PC-3 (cell line): ENCODE results near the gene EIF2AK2. TPM values are rescaled to one million over a fixed set of nuclear protein-coding genes. Genes with fewer than 3 reads are reported as not detected.

Experiments used
- ATAC-seq: fragments of 200-7000 bp; cut with Tn5 transposase; 2 replicates; pipeline ENCODE4 v1.9.1; 2020; ENCODE audit warnings: mild to moderate bottlenecking, moderate library complexity
- BruUV-seq: library from RNA; stranded (reverse); fragments of 400-500 nt; replicated peaks from 2 replicates; lab custom pipeline; 2021; lab: Mats Ljungman, UMichigan
- CTCF ChIA-PET: fragments of 300-600 bp; sonication (Branson Sonifier 250); formaldehyde crosslinking; loops from one replicate; lab custom pipeline; 2022; ENCODE audit warnings: antibody characterized with exemption; lab: Charles Lee
- POLR2A ChIA-PET: fragments of 300-600 bp; sonication (Branson Sonifier 250); formaldehyde crosslinking; loops from one replicate; lab custom pipeline; 2022; ENCODE audit warnings: antibody characterized with exemption; ENCODE audit not compliant: unreplicated experiment; lab: Charles Lee
- DNase-seq: peaks from one replicate; pipeline ENCODE4 v3.0.0-alpha.2; 2015
- H2AFZ ChIP-seq: fragments of 300-600 bp; sonication (generic); 2 replicates; pipeline ENCODE4 v1.6.0; 2016; ENCODE audit warnings: antibody characterized with exemption, low read length
- H3F3A ChIP-seq: fragments of 300-600 bp; sonication (generic); one replicate; pipeline ENCODE4 v1.6.0; 2017; ENCODE audit warnings: antibody characterized with exemption, low read length, control low read depth, mild to moderate bottlenecking; ENCODE audit not compliant: unreplicated experiment
- H3K27ac ChIP-seq: fragments of 300-600 bp; sonication (generic); 2 replicates; pipeline ENCODE4 v1.5.1; 2016; ENCODE audit warnings: mild to moderate bottlenecking, low read length
- H3K27me3 ChIP-seq: fragments of 300-600 bp; sonication (generic); 2 replicates; pipeline ENCODE4 v1.6.1; 2016; ENCODE audit warnings: low read length, mixed read lengths
- H3K36me3 ChIP-seq: fragments of 300-600 bp; sonication (generic); 2 replicates; pipeline ENCODE4 v1.6.1; 2016; ENCODE audit warnings: low read depth, mixed run types, low read length, mixed read lengths
- H3K4me1 ChIP-seq: fragments of 300-600 bp; sonication (generic); 2 replicates; pipeline ENCODE4 v1.5.1; 2016; ENCODE audit warnings: low read length; ENCODE audit not compliant: insufficient read depth
- H3K4me2 ChIP-seq: fragments of 300-600 bp; sonication (generic); 2 replicates; pipeline ENCODE4 v1.6.0; 2016; ENCODE audit warnings: low read length
- H3K4me3 ChIP-seq: fragments of 300-600 bp; sonication (generic); 2 replicates; pipeline ENCODE4 v1.5.1; 2016; ENCODE audit warnings: mild to moderate bottlenecking, low read length, mixed read lengths
- H3K79me2 ChIP-seq: fragments of 300-600 bp; sonication (generic); 2 replicates; pipeline ENCODE4 v1.6.1; 2017; ENCODE audit warnings: low read length, mixed read lengths
- H3K9ac ChIP-seq: fragments of 300-600 bp; sonication (generic); 2 replicates; pipeline ENCODE4 v1.6.0; 2016; ENCODE audit warnings: mild to moderate bottlenecking, low read length
- H3K9me2 ChIP-seq: fragments of 300-600 bp; sonication (generic); replicated peaks from 2 replicates; pipeline ENCODE4 v1.6.1; 2016; ENCODE audit warnings: mixed run types, low read length, mixed read lengths
- H3K9me3 ChIP-seq: fragments of 300-600 bp; sonication (generic); 2 replicates; pipeline ENCODE4 v1.6.1; 2016; ENCODE audit warnings: low read length, mixed read lengths
- H4K20me1 ChIP-seq: fragments of 300-600 bp; sonication (generic); 2 replicates; pipeline ENCODE4 v1.6.1; 2016; ENCODE audit warnings: low read length, mixed read lengths
- CTCF ChIP-seq: fragments of 300-600 bp; sonication (generic); conservative IDR thresholded peaks from 2 replicates; pipeline ENCODE4 v1.5.1; 2017; ENCODE audit warnings: antibody characterized with exemption, low read depth, mild to moderate bottlenecking, low read length
- EZH2 ChIP-seq: fragments of 300-600 bp; sonication (generic); IDR thresholded peaks from one replicate; pipeline ENCODE4 v1.6.1; 2017; ENCODE audit warnings: antibody characterized with exemption, mild to moderate bottlenecking, low read length; ENCODE audit not compliant: unreplicated experiment
- EZH2phosphoT487 ChIP-seq: fragments of 300-600 bp; sonication (generic); IDR thresholded peaks from 2 replicates; pipeline ENCODE4 v1.6.1; 2018; ENCODE audit warnings: mild to moderate bottlenecking, antibody characterized with exemption, low read length, borderline replicate concordance
- intact Hi-C: fragments of 100-400 bp; cut with micrococcal nuclease; formaldehyde crosslinking; loops from 2 replicates; pipeline ENCODE4 v1.9.0; 2023
- total RNA-seq: library from RNA; depleted of rRNA; stranded (reverse); fragments of >200 nt; gene quantifications from 2 replicates; pipeline ENCODE4 v1.2.3, GENCODE V29; 2014

Gene EIF2AK2
- total RNA-seq, 1 experiment from 2014 or later = 29.3 TPM

- Histone ChIP-seq H4K20me1 (no peaks in the 10 kb centered on the region), H3K9me3 (no peaks in the 10 kb centered on the region), H2AFZ (no peak overlapping the region), H3K9me2 (no peaks in the 10 kb centered on the region), H3K36me3 (peaks cover 69% of the 10 kb centered on the region), H3K4me1 (no peaks in the 10 kb centered on the region), H3K27ac (no peak overlapping the region), H3K4me3 (no peak overlapping the region), H3K4me2 (no peak overlapping the region), H3K27me3 (no peaks in the 10 kb centered on the region), H3K79me2 (no peaks in the 10 kb centered on the region), H3F3A (no peaks in the 10 kb centered on the region), H3K9ac (no peak overlapping the region)
- TF ChIP-seq CTCF (no peak), EZH2 (no peak), EZH2phosphoT487 (no peak)
- CTCF ChIA-PET = no interaction called here
- DNase-seq = no peak
- no peak for ATAC-seq
- POLR2A ChIA-PET = no interaction called here
- BruUV-seq = no TSS peak
- intact Hi-C loops = no loop called here
These were observed 23.9 kb downstream of the EIF2AK2 start for GRCh38 chr2:37132914-37133313.

- TF ChIP-seq EZH2 = no peak
- no peak for TF ChIP-seq CTCF
- no peak for TF ChIP-seq EZH2phosphoT487
These were observed 31.4 kb downstream of the EIF2AK2 start for GRCh38 chr2:37125416-37125815.

GRCh38 chr2:37119157-37119556, 37.6 kb downstream of the EIF2AK2 start:
- Histone ChIP-seq H3F3A (peaks cover 3% of the 10 kb centered on the region), H3K36me3 (peaks cover 14% of the 10 kb centered on the region), H3K27me3 (no peaks in the 10 kb centered on the region), H3K4me2 (no peak overlapping the region), H3K9me2 (no peaks in the 10 kb centered on the region), H3K9me3 (no peaks in the 10 kb centered on the region), H4K20me1 (no peaks in the 10 kb centered on the region), H3K4me1 (no peaks in the 10 kb centered on the region), H3K9ac (no peak overlapping the region), H3K27ac (no peak overlapping the region), H3K79me2 (no peaks in the 10 kb centered on the region), H2AFZ (no peak overlapping the region), H3K4me3 (no peak overlapping the region)
- intact Hi-C loops = no loop called here
- BruUV-seq = no TSS peak
- POLR2A ChIA-PET = no interaction called here
- CTCF ChIA-PET = no interaction called here
- ATAC-seq (no peak; the same call in 1 of the 2 replicates), DNase-seq (no peak)
- TF ChIP-seq EZH2phosphoT487 (no peak), EZH2 (no peak), CTCF (no peak)

More at GRCh38 chr2:37125416-37125815, 31.4 kb downstream of the EIF2AK2 start:
- Histone ChIP-seq H3K4me3 (no peak overlapping the region), H4K20me1 (no peaks in the 10 kb centered on the region), H3K9ac (no peak overlapping the region), H3K4me2 (no peak overlapping the region), H3K4me1 (no peaks in the 10 kb centered on the region), H3K27me3 (no peaks in the 10 kb centered on the region), H2AFZ (no peak overlapping the region), H3K79me2 (no peaks in the 10 kb centered on the region), H3K9me2 (no peaks in the 10 kb centered on the region), H3K36me3 (peaks cover 35% of the 10 kb centered on the region), H3F3A (no peaks in the 10 kb centered on the region), H3K27ac (no peak overlapping the region), H3K9me3 (no peaks in the 10 kb centered on the region)
- DNase-seq (no peak), ATAC-seq (no peak)
- intact Hi-C loops = no loop called here
- ChIA-PET POLR2A (no interaction called here), CTCF (no interaction called here)
- BruUV-seq = no TSS peak
